Stimulated activated CD8-positive, alpha-beta memory T cell treated with anti-CD3 and anti-CD28 coated beads, Interleukin-7, amount 100 ng/mL, for 1 hour (primary cell): Measurements from ENCODE around the gene CSF1R.
"Not testable (repeated sequence)": the region's sequence is repeated elsewhere in the genome, so short reads cannot be mapped to it uniquely, and the experiment has no call there.

Source experiments
- DNase-seq, 2 donors: peaks; one replicate each; pipeline ENCODE4 v3.0.0-alpha.2; 2020; ENCODE audit warnings: low read depth in 2 of 2

CSF1R gene

GRCh38 chr5:150103678-150104549 lies 17.6 kb upstream of the CSF1R start:
- no peak for DNase-seq

GRCh38 chr5:150101023-150101422 lies 14.7 kb upstream of the CSF1R start:
- no peak for DNase-seq

GRCh38 chr5:150097152-150097551 lies 10.8 kb upstream of the CSF1R start:
- DNase-seq = no peak

GRCh38 chr5:150092159-150092787 lies 5.9 kb upstream of the CSF1R start:
- no peak for DNase-seq

- DNase-seq = no peak
These were observed 1.0 kb downstream of the CSF1R start for GRCh38 chr5:150085191-150085912.

GRCh38 chr5:150084754-150085153 lies 1.6 kb downstream of the CSF1R start:
- not testable (repeated sequence) for DNase-seq

GRCh38 chr5:150082889-150083288 lies 3.5 kb downstream of the CSF1R start:
- DNase-seq = no peak

GRCh38 chr5:150082374-150082773 lies 4.0 kb downstream of the CSF1R start:
- no peak for DNase-seq

- no peak for DNase-seq
These were observed 4.6 kb downstream of the CSF1R start for GRCh38 chr5:150081541-150082283.

- DNase-seq = no peak
These were observed 5.5 kb downstream of the CSF1R start for GRCh38 chr5:150080696-150081435.

GRCh38 chr5:150079909-150080461 lies 6.4 kb downstream of the CSF1R start:
- DNase-seq = no peak

GRCh38 chr5:150078802-150079689 lies 7.3 kb downstream of the CSF1R start:
- DNase-seq = no peak

- no peak for DNase-seq
These were observed 8.2 kb downstream of the CSF1R start for GRCh38 chr5:150077996-150078801.

GRCh38 chr5:150077060-150077459 lies 9.3 kb downstream of the CSF1R start:
- no peak for DNase-seq

- no peak for DNase-seq
These were observed 10.5 kb downstream of the CSF1R start for GRCh38 chr5:150075806-150076205.

- DNase-seq = no peak
These were observed 11.1 kb downstream of the CSF1R start for GRCh38 chr5:150075233-150075632.

- no peak for DNase-seq
These were observed 12.7 kb downstream of the CSF1R start for GRCh38 chr5:150073677-150074076.

- DNase-seq = no peak
These were observed 13.2 kb downstream of the CSF1R start for GRCh38 chr5:150073086-150073625.

GRCh38 chr5:150070821-150071220 lies 15.5 kb downstream of the CSF1R start:
- no peak for DNase-seq
